Uterus (tissue), 4 donors: ENCODE data around the gene HBD. TPM values are rescaled to one million over a fixed set of nuclear protein-coding genes. Genes with fewer than 3 reads are reported as not detected.

ENCODE experiments used
- DNase-seq, 2 donors: peaks; one replicate each; pipeline ENCODE4 v3.0.0-alpha.2; 2019 to 2020
- H3K27ac ChIP-seq, 2 donors: fragments of 200-600 bp; sonication (generic); 1 replicate in 1 of 2; 2 replicates in 1 of 2; pipeline ENCODE4 v1.5.1; 2016 to 2018
- H3K27me3 ChIP-seq, 2 donors: fragments of 200-600 bp; sonication (generic); one replicate each; pipeline ENCODE4 v1.5.1; 2018 to 2019; ENCODE audit warnings: control low read depth in 1 of 2
- H3K36me3 ChIP-seq, 2 donors: fragments of 200-600 bp; sonication (generic); one replicate each; pipeline ENCODE4 v1.5.1; 2019; ENCODE audit warnings: control low read depth in 1 of 2
- H3K4me1 ChIP-seq, 2 donors: fragments of 200-600 bp; sonication (generic); one replicate each; pipeline ENCODE4 v1.5.1; 2018 to 2019; ENCODE audit warnings: control low read depth in 1 of 2
- H3K4me3 ChIP-seq, 2 donors: fragments of 200-600 bp; sonication (generic); 1 replicate in 1 of 2; 2 replicates in 1 of 2; pipeline ENCODE4 v1.5.1; 2018 to 2019; ENCODE audit warnings: mild to moderate bottlenecking in 1 of 2
- H3K9me3 ChIP-seq, 2 donors: fragments of 200-600 bp; sonication (generic); one replicate each; pipeline ENCODE4 v1.5.1; 2019; ENCODE audit warnings: control low read depth in 1 of 2
- CTCF ChIP-seq, 4 experiments: fragments of 200-600 bp in 2 of 4; fragments of 450-650 bp in 2 of 4; sonication (generic) in 2 of 4; IDR thresholded peaks; one replicate each; pipeline ENCODE4 v1.5.1; 2016 to 2019; ENCODE audit warnings: antibody characterized with exemption in 4 of 4, mild to moderate bottlenecking in 2 of 4, moderate library complexity in 1 of 4
- POLR2A ChIP-seq, 2 donors: fragments of 450-650 bp; IDR thresholded peaks; one replicate each; pipeline ENCODE4 v1.6.1; 2016; ENCODE audit warnings: antibody characterized with exemption in 2 of 2, mild to moderate bottlenecking in 1 of 2, moderate library complexity in 1 of 2
- intact Hi-C: fragments of 100-400 bp; cut with DNase I; formaldehyde crosslinking; loops from one replicate; pipeline ENCODE4 v1.15.1; 2023; ENCODE audit warnings: low total_unique reads
- total RNA-seq, 4 donors: library from RNA; depleted of rRNA in 3 of 4; stranded (reverse); fragments of >200 nt in 3 of 4; gene quantifications; one replicate each; pipeline versions ENCODE4 v1.1.0 to v1.2.4, GENCODE V29; 2014 to 2023
- donor health status: DM: yes; HTN: yes; CAD: no.

The HBD gene
- total RNA-seq, 4 donors from 2014 or later = 0.90 TPM; not detected in 3

DNA sequence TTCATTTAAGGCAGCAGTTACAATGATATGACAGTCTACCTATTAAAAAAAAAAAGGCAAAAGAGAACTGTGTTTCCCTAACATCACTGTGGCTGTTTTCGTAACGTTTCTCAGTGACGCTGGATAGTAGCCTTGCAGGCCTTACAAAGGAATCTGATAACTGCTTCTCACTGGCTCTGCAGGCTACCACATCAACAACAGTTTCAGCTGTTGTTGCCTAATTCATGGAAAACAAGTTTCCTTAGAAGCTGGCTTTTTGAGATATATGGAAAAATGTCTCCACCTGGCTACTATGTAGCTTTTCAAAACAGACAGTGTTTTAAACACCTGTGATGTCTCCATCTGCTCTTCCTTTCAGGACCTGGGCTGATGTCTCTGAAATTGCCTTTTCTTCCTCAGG lies 37.6 kb downstream of the HBD start:
- no peak for DNase-seq
- no peaks in the 10 kb centered on the region for H3K27me3 ChIP-seq
- no peaks in the 10 kb centered on the region for H3K9me3 ChIP-seq
- H3K27ac ChIP-seq = no peak overlapping the region
- no peaks in the 10 kb centered on the region for H3K4me1 ChIP-seq
- intact Hi-C loops = no loop called here
- H3K36me3 ChIP-seq = no peaks in the 10 kb centered on the region
- TF ChIP-seq CTCF (IDR thresholded peaks at IDR 0.05) = no peak
- no peak for TF ChIP-seq POLR2A (IDR thresholded peaks at IDR 0.05)
- H3K4me3 ChIP-seq = no peak overlapping the region

DNA sequence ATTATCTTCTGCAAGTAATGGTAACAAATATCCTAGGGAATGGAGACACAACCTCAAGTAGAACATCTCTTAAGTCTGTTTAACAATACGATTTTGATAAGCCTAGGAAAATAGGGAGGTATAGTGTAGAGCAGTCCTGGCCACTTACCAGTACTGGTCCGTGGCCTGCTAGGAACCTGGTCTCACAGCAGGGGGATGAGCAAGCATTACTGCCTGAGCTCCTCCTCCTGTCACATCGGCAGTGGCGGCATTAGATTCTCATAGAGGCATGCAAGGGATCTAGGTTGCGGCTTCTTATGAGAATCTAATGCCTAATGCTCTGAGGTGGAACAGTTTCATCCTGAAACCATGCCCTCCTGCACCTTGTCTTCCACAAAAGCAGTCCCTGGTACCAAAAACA lies 38.2 kb downstream of the HBD start:
- Histone ChIP-seq H3K36me3 (no peaks in the 10 kb centered on the region), H3K27ac (no peak overlapping the region), H3K9me3 (no peaks in the 10 kb centered on the region), H3K4me1 (no peaks in the 10 kb centered on the region), H3K27me3 (no peaks in the 10 kb centered on the region), H3K4me3 (no peak overlapping the region)
- no peak for DNase-seq
- no peak for TF ChIP-seq CTCF (IDR thresholded peaks at IDR 0.05)
- TF ChIP-seq POLR2A (IDR thresholded peaks at IDR 0.05) = no peak
- intact Hi-C loops = no loop called here

GRCh38 chr11:5192738-5193137 lies 41.5 kb downstream of the HBD start:
- H3K27ac ChIP-seq = no peak overlapping the region
- TF ChIP-seq CTCF (IDR thresholded peaks at IDR 0.05) (no peak), POLR2A (IDR thresholded peaks at IDR 0.05) (no peak)
- no peaks in the 10 kb centered on the region for H3K4me1 ChIP-seq
- no peak for DNase-seq
- no peak overlapping the region for H3K4me3 ChIP-seq
- intact Hi-C loops = no loop called here
- H3K27me3 ChIP-seq = no peaks in the 10 kb centered on the region
- H3K36me3 ChIP-seq = no peaks in the 10 kb centered on the region
- no peaks in the 10 kb centered on the region for H3K9me3 ChIP-seq

- Histone ChIP-seq H3K4me1 (no peaks in the 10 kb centered on the region), H3K27ac (no peak overlapping the region), H3K9me3 (no peaks in the 10 kb centered on the region), H3K27me3 (no peaks in the 10 kb centered on the region), H3K36me3 (no peaks in the 10 kb centered on the region), H3K4me3 (no peak overlapping the region)
- intact Hi-C loops = no loop called here
- no peak for TF ChIP-seq POLR2A (IDR thresholded peaks at IDR 0.05)
- no peak for TF ChIP-seq CTCF (IDR thresholded peaks at IDR 0.05)
- DNase-seq = no peak
These were observed 46.1 kb downstream of the HBD start for GRCh38 chr11:5188201-5188600.

Other genes starting within 250 kb of the HBD start
- gene OR51L1, start 239.6 kb downstream of the HBD start, total RNA-seq = not detected
- gene OR52J3, start 188.0 kb downstream of the HBD start, total RNA-seq = not detected
- not detected for gene OR52E2, start 174.9 kb downstream of the HBD start, total RNA-seq
- not detected for gene OR52E1, start 164.9 kb downstream of the HBD start, total RNA-seq
- not detected for gene OR52A5, start 96.1 kb downstream of the HBD start, total RNA-seq
- not detected for gene OR52A1, start 79.7 kb downstream of the HBD start, total RNA-seq
- gene OR51V1, start 33.8 kb downstream of the HBD start, total RNA-seq = not detected
- gene HBB, start 7.4 kb downstream of the HBD start, total RNA-seq = 1,000 to 10,000 TPM in 1 of 4 donors, 100 to 1,000 TPM in 2, 10 to 100 TPM in 1; 49.8 to 2,778 (median 273) TPM
- 1 to 10 TPM in 1 of 4 donors, not detected in 3; 5.7 TPM for gene HBG1, start 15.4 kb upstream of the HBD start, total RNA-seq
- 1,000 to 10,000 TPM in 1 of 4 donors, not detected in 3; 1,050 TPM for gene HBG2, start 20.3 kb upstream of the HBD start, total RNA-seq
- gene HBE1, start 35.5 kb upstream of the HBD start, total RNA-seq = 1 to 10 TPM in 1 of 4 donors, not detected in 3; 4.2 TPM
- gene OR51B4, start 67.5 kb upstream of the HBD start, total RNA-seq = under 1 TPM in 1 of 4 donors, not detected in 3; 0.35 TPM
- 1 to 10 TPM in 1 of 4 donors, under 1 TPM in 1, not detected in 2; 0.82 to 1.5 TPM for gene OR51B2, start 89.8 kb upstream of the HBD start, total RNA-seq
- gene OR51B5, start 109.0 kb upstream of the HBD start, total RNA-seq = 1 to 10 TPM in 1 of 4 donors, under 1 TPM in 1, not detected in 2; 0.85 to 2.9 TPM
- not detected for gene OR51B6, start 117.0 kb upstream of the HBD start, total RNA-seq
- not detected for gene OR51M1, start 149.3 kb upstream of the HBD start, total RNA-seq
- not detected for gene OR51Q1, start 187.6 kb upstream of the HBD start, total RNA-seq
- 1 to 10 TPM in 2 of 4 donors, not detected in 2; 1.6 to 5.0 TPM for gene OR51I1, start 207.0 kb upstream of the HBD start, total RNA-seq
- not detected for gene OR51I2, start 214.8 kb upstream of the HBD start, total RNA-seq